Liver (tissue), 9 donors: ENCODE results near the gene CUL5. TPM values are rescaled to one million over a fixed set of nuclear protein-coding genes. Genes with fewer than 3 reads are reported as not detected.

Experiments
- DNase-seq: peaks from one replicate; pipeline ENCODE4 v3.0.0-alpha.2; 2017; ENCODE audit warnings: low spot score
- H3K27ac ChIP-seq, 2 donors: one replicate each; pipeline ENCODE4 v1.7.0; 2013; ENCODE audit warnings: inconsistent platforms in 2 of 2, low read length in 2 of 2, control low read depth in 1 of 2, low read depth in 1 of 2, mild to moderate bottlenecking in 1 of 2
- H3K27me3 ChIP-seq, 4 donors: one replicate each; pipeline versions ENCODE4 v1.6.1 to v1.7.0; 2013; ENCODE audit warnings: low read length in 3 of 4, inconsistent platforms in 1 of 4, mild to moderate bottlenecking in 1 of 4, moderate library complexity in 1 of 4; ENCODE audit not compliant: control insufficient read depth in 4 of 4, insufficient read depth in 4 of 4
- H3K36me3 ChIP-seq, 4 donors: one replicate each; pipeline versions ENCODE4 v1.6.1 to v1.7.0; 2013; ENCODE audit warnings: low read length in 3 of 4, mild to moderate bottlenecking in 3 of 4, low read depth in 1 of 4, moderate library complexity in 1 of 4; ENCODE audit not compliant: control insufficient read depth in 4 of 4, insufficient read depth in 3 of 4
- H3K4me1 ChIP-seq, 4 donors: one replicate each; pipeline versions ENCODE4 v1.6.1 to v1.7.0; 2013; ENCODE audit warnings: low read length in 3 of 4, mild to moderate bottlenecking in 3 of 4, moderate library complexity in 1 of 4; ENCODE audit not compliant: control insufficient read depth in 4 of 4, insufficient read depth in 4 of 4
- H3K4me3 ChIP-seq, 3 donors: one replicate each; pipeline versions ENCODE4 v1.6.1 to v1.7.0; 2013; ENCODE audit warnings: low read length in 3 of 3, control low read depth in 1 of 3, low read depth in 1 of 3, mild to moderate bottlenecking in 1 of 3
- H3K9ac ChIP-seq, 2 donors: one replicate each; pipeline ENCODE4 v1.7.0; 2013; ENCODE audit warnings: low read length in 2 of 2, mild to moderate bottlenecking in 2 of 2, moderate library complexity in 2 of 2, control low read depth in 1 of 2, low read depth in 1 of 2
- H3K9me3 ChIP-seq, 4 donors: one replicate each; pipeline versions ENCODE4 v1.6.1 to v1.7.0; 2013; ENCODE audit warnings: low read length in 3 of 4; ENCODE audit not compliant: control insufficient read depth in 4 of 4
- EGR1 ChIP-seq, 2 donors: IDR thresholded peaks; 2 replicates each; pipeline ENCODE4 v1.6.1; 2016 to 2018; ENCODE audit warnings: antibody characterized with exemption in 2 of 2, low read depth in 2 of 2
- FOXA1 ChIP-seq: IDR thresholded peaks from 2 replicates; pipeline ENCODE4 v1.6.1; 2016; ENCODE audit warnings: antibody characterized with exemption
- FOXA2 ChIP-seq: IDR thresholded peaks from 2 replicates; pipeline ENCODE4 v1.6.1; 2016; ENCODE audit warnings: antibody characterized with exemption
- GABPA ChIP-seq, 2 donors: IDR thresholded peaks in 1 of 2; conservative IDR thresholded peaks in 1 of 2; 2 replicates each; pipeline ENCODE4 v1.6.1; 2016; ENCODE audit warnings: antibody characterized with exemption in 2 of 2, mild to moderate bottlenecking in 1 of 2, moderate library complexity in 1 of 2
- HNF4A ChIP-seq, 2 donors: conservative IDR thresholded peaks; 2 replicates each; pipeline ENCODE4 v1.6.1; 2016; ENCODE audit warnings: antibody characterized with exemption in 2 of 2, mild to moderate bottlenecking in 2 of 2
- HNF4G ChIP-seq: IDR thresholded peaks from 2 replicates; pipeline ENCODE4 v1.6.1; 2016; ENCODE audit warnings: antibody characterized with exemption
- JUND ChIP-seq, 2 donors: IDR thresholded peaks; 2 replicates each; pipeline ENCODE4 v1.6.1; 2016; ENCODE audit warnings: antibody characterized with exemption in 2 of 2
- NR2F2 ChIP-seq: IDR thresholded peaks from 2 replicates; pipeline ENCODE4 v1.6.1; 2016; ENCODE audit warnings: antibody characterized with exemption
- RAD21 ChIP-seq, 2 donors: IDR thresholded peaks; 2 replicates each; pipeline ENCODE4 v1.6.1; 2016; ENCODE audit warnings: antibody characterized with exemption in 2 of 2, mild to moderate bottlenecking in 2 of 2
- RXRA ChIP-seq, 2 donors: IDR thresholded peaks; 2 replicates each; pipeline ENCODE4 v1.6.1; 2017 to 2018; ENCODE audit warnings: antibody characterized with exemption in 2 of 2, mild to moderate bottlenecking in 1 of 2
- SP1 ChIP-seq: IDR thresholded peaks from 2 replicates; pipeline ENCODE4 v1.6.1; 2018; ENCODE audit warnings: antibody characterized with exemption, mild to moderate bottlenecking
- TAF1 ChIP-seq: conservative IDR thresholded peaks from 2 replicates; pipeline ENCODE4 v1.6.1; 2016; ENCODE audit warnings: antibody characterized with exemption, mild to moderate bottlenecking
- YY1 ChIP-seq: IDR thresholded peaks from 2 replicates; pipeline ENCODE4 v1.6.1; 2016; ENCODE audit warnings: antibody characterized with exemption, mild to moderate bottlenecking
- WGBS: extraction: QIAGEN DNeasy Blood & Tissue Kit; methylation state at CpG from one replicate; pipeline ENCODE4 v1.1.7; 2013; 5-methylcytosine and 5-hydroxymethylcytosine counted together
- polyA plus RNA-seq, 2 donors: library from polyadenylated mRNA; stranded (reverse) in 1 of 2; unstranded in 1 of 2; fragments of 200-250 nt in 1 of 2; fragments of >200 nt in 1 of 2; fragmentation: Nextera tagmentation in 1 of 2; extraction: Ambion mirVana in 1 of 2; gene quantifications; one replicate each; pipeline versions ENCODE4 v1.2.1 to v1.2.3, GENCODE V29; 2013 to 2015
- total RNA-seq, 2 donors: library from RNA; depleted of rRNA; stranded (reverse); fragments of >200 nt; gene quantifications; one replicate each; pipeline ENCODE4 v1.2.3, GENCODE V29; 2014
- TF ChIP-seq, protein P1 (sequence below): IDR thresholded peaks from 2 replicates; pipeline ENCODE4 v1.6.1; 2016; ENCODE audit warnings: antibody characterized with exemption
- TF ChIP-seq, protein P2 (sequence below): IDR thresholded peaks from 2 replicates; pipeline ENCODE4 v1.6.1; 2016; ENCODE audit warnings: antibody characterized with exemption, mild to moderate bottlenecking
- TF ChIP-seq, protein P3 (sequence below): IDR thresholded peaks from 2 replicates; pipeline ENCODE4 v1.6.1; 2016; ENCODE audit warnings: antibody characterized with exemption
- TF ChIP-seq, protein P4 (sequence below): fragments of 150-350 bp; IDR thresholded peaks from 2 replicates; pipeline ENCODE4 v1.5.1; 2017; ENCODE audit warnings: improper control_type of control experiment, low read depth, low read length; ENCODE audit not compliant: missing input control
- TF ChIP-seq, protein P5 (sequence below): IDR thresholded peaks from 2 replicates; pipeline ENCODE4 v1.6.1; 2016; ENCODE audit warnings: antibody characterized with exemption
- donor health status: healthy.
- donor health status: healthy.
- donor health status: healthy.
- donor health status: healthy.
- donor health status: healthy.

CUL5 gene
- total and polyA plus RNA-seq, 4 donors, result 5.6 to 21.1 (median 12.9) TPM

DNA sequence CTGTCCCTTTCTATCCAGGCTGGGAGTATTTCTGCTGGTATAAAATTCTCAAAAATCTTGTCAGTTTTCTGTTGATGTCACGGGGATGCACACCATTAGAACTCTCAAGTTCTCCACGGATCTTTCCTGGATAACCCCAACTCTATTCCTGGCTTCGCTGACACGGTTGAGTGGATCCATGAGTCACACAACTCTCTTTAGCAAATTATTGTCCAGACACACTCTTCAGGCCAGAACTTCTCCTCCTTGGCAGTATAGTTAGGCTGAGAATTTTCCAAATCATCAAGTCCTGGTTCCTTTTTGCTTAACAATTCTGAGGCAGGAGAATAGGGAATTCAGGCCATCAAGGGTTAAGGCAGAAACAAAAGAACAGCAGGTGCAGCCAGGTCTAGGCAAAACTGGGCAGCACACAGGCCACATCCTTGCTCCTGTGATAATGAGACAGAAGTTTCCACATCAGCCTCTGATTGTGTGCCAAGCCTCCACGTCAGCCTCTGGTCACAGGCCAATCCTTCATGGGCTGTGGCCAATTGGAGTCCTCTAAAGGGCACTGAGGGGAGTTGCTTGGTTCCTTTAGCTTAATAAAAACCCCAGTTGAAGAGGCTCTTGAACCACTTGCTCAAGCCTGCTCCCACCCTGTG is 106.9 kb downstream of the CUL5 start:
- Histone ChIP-seq H3K9ac (peak overlapping the region; percentile 6 to 17), H3K27ac (peak overlapping the region; percentile 60 to 63), H3K4me3 (no peak overlapping the region), H3K4me1 (peaks cover 2 to 18% (median 9%) of the 10 kb centered on the region in 4 donors), H3K27me3 (no peaks in the 10 kb centered on the region), H3K9me3 (no peaks in the 10 kb centered on the region), H3K36me3 (no peaks in the 10 kb centered on the region)
- DNase-seq, result no peak
- WGBS, result 46% methylated on average over 5 of the region's 5 CpGs
- TF ChIP-seq, protein P1, sequence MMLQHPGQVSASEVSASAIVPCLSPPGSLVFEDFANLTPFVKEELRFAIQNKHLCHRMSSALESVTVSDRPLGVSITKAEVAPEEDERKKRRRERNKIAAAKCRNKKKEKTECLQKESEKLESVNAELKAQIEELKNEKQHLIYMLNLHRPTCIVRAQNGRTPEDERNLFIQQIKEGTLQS, result peak; percentile 61
- no peak for TF ChIP-seq TAF1
- peak in 1 of 2 donors; percentile 68 for TF ChIP-seq EGR1 (IDR thresholded peaks at IDR 0.05; ENCODE audit: low read depth in 2 of 2)
- TF ChIP-seq SP1, result peak; percentile 87
- peak; percentile 56 to 81 for TF ChIP-seq HNF4A (conservative IDR thresholded peaks at IDR 0.05)
- TF ChIP-seq JUND (IDR thresholded peaks at IDR 0.05), result peak; percentile 81 to 94
- TF ChIP-seq, protein P2, sequence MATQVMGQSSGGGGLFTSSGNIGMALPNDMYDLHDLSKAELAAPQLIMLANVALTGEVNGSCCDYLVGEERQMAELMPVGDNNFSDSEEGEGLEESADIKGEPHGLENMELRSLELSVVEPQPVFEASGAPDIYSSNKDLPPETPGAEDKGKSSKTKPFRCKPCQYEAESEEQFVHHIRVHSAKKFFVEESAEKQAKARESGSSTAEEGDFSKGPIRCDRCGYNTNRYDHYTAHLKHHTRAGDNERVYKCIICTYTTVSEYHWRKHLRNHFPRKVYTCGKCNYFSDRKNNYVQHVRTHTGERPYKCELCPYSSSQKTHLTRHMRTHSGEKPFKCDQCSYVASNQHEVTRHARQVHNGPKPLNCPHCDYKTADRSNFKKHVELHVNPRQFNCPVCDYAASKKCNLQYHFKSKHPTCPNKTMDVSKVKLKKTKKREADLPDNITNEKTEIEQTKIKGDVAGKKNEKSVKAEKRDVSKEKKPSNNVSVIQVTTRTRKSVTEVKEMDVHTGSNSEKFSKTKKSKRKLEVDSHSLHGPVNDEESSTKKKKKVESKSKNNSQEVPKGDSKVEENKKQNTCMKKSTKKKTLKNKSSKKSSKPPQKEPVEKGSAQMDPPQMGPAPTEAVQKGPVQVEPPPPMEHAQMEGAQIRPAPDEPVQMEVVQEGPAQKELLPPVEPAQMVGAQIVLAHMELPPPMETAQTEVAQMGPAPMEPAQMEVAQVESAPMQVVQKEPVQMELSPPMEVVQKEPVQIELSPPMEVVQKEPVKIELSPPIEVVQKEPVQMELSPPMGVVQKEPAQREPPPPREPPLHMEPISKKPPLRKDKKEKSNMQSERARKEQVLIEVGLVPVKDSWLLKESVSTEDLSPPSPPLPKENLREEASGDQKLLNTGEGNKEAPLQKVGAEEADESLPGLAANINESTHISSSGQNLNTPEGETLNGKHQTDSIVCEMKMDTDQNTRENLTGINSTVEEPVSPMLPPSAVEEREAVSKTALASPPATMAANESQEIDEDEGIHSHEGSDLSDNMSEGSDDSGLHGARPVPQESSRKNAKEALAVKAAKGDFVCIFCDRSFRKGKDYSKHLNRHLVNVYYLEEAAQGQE, result peak; percentile 87
- peak; percentile 34 for TF ChIP-seq FOXA2
- peak; percentile 74 to 88 for TF ChIP-seq RXRA (IDR thresholded peaks at IDR 0.05)
- TF ChIP-seq NR2F2, result peak; percentile 34
- peak; percentile 49 to 54 for TF ChIP-seq RAD21 (IDR thresholded peaks at IDR 0.05)
- TF ChIP-seq, protein P3, sequence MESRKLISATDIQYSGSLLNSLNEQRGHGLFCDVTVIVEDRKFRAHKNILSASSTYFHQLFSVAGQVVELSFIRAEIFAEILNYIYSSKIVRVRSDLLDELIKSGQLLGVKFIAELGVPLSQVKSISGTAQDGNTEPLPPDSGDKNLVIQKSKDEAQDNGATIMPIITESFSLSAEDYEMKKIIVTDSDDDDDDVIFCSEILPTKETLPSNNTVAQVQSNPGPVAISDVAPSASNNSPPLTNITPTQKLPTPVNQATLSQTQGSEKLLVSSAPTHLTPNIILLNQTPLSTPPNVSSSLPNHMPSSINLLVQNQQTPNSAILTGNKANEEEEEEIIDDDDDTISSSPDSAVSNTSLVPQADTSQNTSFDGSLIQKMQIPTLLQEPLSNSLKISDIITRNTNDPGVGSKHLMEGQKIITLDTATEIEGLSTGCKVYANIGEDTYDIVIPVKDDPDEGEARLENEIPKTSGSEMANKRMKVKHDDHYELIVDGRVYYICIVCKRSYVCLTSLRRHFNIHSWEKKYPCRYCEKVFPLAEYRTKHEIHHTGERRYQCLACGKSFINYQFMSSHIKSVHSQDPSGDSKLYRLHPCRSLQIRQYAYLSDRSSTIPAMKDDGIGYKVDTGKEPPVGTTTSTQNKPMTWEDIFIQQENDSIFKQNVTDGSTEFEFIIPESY, result peak; percentile 92
- TF ChIP-seq FOXA1, result peak; percentile 55
- TF ChIP-seq, protein P4, sequence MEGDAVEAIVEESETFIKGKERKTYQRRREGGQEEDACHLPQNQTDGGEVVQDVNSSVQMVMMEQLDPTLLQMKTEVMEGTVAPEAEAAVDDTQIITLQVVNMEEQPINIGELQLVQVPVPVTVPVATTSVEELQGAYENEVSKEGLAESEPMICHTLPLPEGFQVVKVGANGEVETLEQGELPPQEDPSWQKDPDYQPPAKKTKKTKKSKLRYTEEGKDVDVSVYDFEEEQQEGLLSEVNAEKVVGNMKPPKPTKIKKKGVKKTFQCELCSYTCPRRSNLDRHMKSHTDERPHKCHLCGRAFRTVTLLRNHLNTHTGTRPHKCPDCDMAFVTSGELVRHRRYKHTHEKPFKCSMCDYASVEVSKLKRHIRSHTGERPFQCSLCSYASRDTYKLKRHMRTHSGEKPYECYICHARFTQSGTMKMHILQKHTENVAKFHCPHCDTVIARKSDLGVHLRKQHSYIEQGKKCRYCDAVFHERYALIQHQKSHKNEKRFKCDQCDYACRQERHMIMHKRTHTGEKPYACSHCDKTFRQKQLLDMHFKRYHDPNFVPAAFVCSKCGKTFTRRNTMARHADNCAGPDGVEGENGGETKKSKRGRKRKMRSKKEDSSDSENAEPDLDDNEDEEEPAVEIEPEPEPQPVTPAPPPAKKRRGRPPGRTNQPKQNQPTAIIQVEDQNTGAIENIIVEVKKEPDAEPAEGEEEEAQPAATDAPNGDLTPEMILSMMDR, result no peak
- TF ChIP-seq, protein P5, sequence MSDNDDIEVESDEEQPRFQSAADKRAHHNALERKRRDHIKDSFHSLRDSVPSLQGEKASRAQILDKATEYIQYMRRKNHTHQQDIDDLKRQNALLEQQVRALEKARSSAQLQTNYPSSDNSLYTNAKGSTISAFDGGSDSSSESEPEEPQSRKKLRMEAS, result peak; percentile 72
- no peak for TF ChIP-seq HNF4G
- TF ChIP-seq GABPA (IDR thresholded peaks at IDR 0.05 in 1 of 2, conservative IDR thresholded peaks at IDR 0.05 in 1 of 2), result peak in 1 of 2 donors; percentile 66
- TF ChIP-seq YY1, result peak; percentile 62
